Lung (tissue), 12 donors: ENCODE measurements around the gene PTPRC. TPM values are rescaled to one million over a fixed set of nuclear protein-coding genes. Genes with fewer than 3 reads are reported as not detected.

Experiments used
- ATAC-seq: fragments of 200-7000 bp; cut with Tn5 transposase; one replicate; pipeline ENCODE4 v1.9.1; 2020; ENCODE audit warnings: moderate number of reproducible peaks; ENCODE audit not compliant: insufficient read depth, low FRiP score
- DNase-seq, 3 donors: peaks; one replicate each; pipeline ENCODE4 v3.0.0-alpha.2; 2013 to 2017
- H3K27ac ChIP-seq, 2 donors: one replicate each; pipeline ENCODE4 v1.5.1; 2013; ENCODE audit warnings: mild to moderate bottlenecking in 2 of 2, moderate library complexity in 2 of 2, control low read depth in 1 of 2, inconsistent platforms in 1 of 2, low read depth in 1 of 2, low read length in 1 of 2
- H3K27me3 ChIP-seq, 3 donors: one replicate each; pipeline ENCODE4 v1.5.1; 2013; ENCODE audit warnings: low read length in 2 of 3; ENCODE audit not compliant: control insufficient read depth in 3 of 3, insufficient read depth in 3 of 3
- H3K36me3 ChIP-seq, 4 donors: one replicate each; pipeline ENCODE4 v1.5.1; 2013; ENCODE audit warnings: low read length in 4 of 4, mild to moderate bottlenecking in 1 of 4, moderate library complexity in 1 of 4; ENCODE audit not compliant: control insufficient read depth in 4 of 4, insufficient read depth in 4 of 4
- H3K4me1 ChIP-seq, 5 donors: one replicate each; pipeline ENCODE4 v1.5.1; 2013; ENCODE audit warnings: low read length in 5 of 5, mild to moderate bottlenecking in 2 of 5, moderate library complexity in 1 of 5; ENCODE audit not compliant: control insufficient read depth in 5 of 5, insufficient read depth in 5 of 5
- H3K4me3 ChIP-seq: one replicate; pipeline ENCODE4 v1.5.1; 2013; ENCODE audit warnings: mild to moderate bottlenecking, control low read depth, moderate library complexity
- H3K9ac ChIP-seq, 2 donors: one replicate each; pipeline ENCODE4 v1.5.1; 2013; ENCODE audit warnings: low read length in 2 of 2, control low read depth in 1 of 2; ENCODE audit not compliant: insufficient read depth in 1 of 2
- H3K9me3 ChIP-seq, 4 donors: one replicate each; pipeline ENCODE4 v1.5.1; 2013; ENCODE audit warnings: low read length in 3 of 4, mild to moderate bottlenecking in 1 of 4, moderate library complexity in 1 of 4; ENCODE audit not compliant: control insufficient read depth in 4 of 4, insufficient read depth in 3 of 4
- CTCF ChIP-seq: IDR thresholded peaks from 2 replicates; pipeline ENCODE4 v1.5.1; 2012; ENCODE audit warnings: mild to moderate bottlenecking; ENCODE audit errors: control extremely low read depth, extremely low read depth
- WGBS, 2 donors: extraction: QIAGEN DNeasy Blood & Tissue Kit; methylation state at CpG; one replicate each; pipeline ENCODE4 v1.1.7; 2013; 5-methylcytosine and 5-hydroxymethylcytosine counted together
- polyA plus RNA-seq, 2 donors: library from polyadenylated mRNA; stranded (reverse); fragments of 200-250 nt; gene quantifications; one replicate each; pipeline ENCODE4 v1.2.1, GENCODE V29; 2013
- total RNA-seq, 2 donors: library from RNA; depleted of rRNA in 1 of 2; stranded (reverse); fragments of >200 nt in 1 of 2; gene quantifications; one replicate each; pipeline ENCODE4 v1.2.1, GENCODE V29; 2014 to 2021
- donor health status: control.
- donor health status: control.
- donor health status: Bipolar disorder and iron deficiency.
- donor health status: healthy.
- donor health status: DM: yes; HTN: yes; CAD: no.

PTPRC gene
- total and polyA plus RNA-seq, 4 donors, result 8.2 to 142 (median 86.1) TPM

GRCh38 chr1:198662821-198663220 is 24.0 kb downstream of the PTPRC start:
- Histone ChIP-seq H3K4me3 (no peak overlapping the region), H3K9me3 (no peaks in the 10 kb centered on the region), H3K4me1 (peaks cover 0 to 2% (median 0%) of the 10 kb centered on the region in 5 donors), H3K27me3 (no peaks in the 10 kb centered on the region), H3K9ac (no peak overlapping the region), H3K36me3 (no peaks in the 10 kb centered on the region), H3K27ac (no peak overlapping the region)
- DNase-seq (no peak), ATAC-seq (no peak)
- WGBS, 2 donors, result 70 to 77% methylated on average over 5 of the region's 5 CpGs
- TF ChIP-seq CTCF, result no peak

GRCh38 chr1:198664068-198664788 is 25.4 kb downstream of the PTPRC start:
- Histone ChIP-seq H3K4me1 (no peaks in the 10 kb centered on the region), H3K4me3 (no peak overlapping the region), H3K27me3 (no peaks in the 10 kb centered on the region), H3K36me3 (no peaks in the 10 kb centered on the region), H3K27ac (no peak overlapping the region), H3K9ac (no peak overlapping the region), H3K9me3 (no peaks in the 10 kb centered on the region)
- 37 to 63% methylated on average over 7 of the region's 7 CpGs for WGBS, 2 donors
- no peak for DNase-seq
- no peak for TF ChIP-seq CTCF
- no peak for ATAC-seq

DNA sequence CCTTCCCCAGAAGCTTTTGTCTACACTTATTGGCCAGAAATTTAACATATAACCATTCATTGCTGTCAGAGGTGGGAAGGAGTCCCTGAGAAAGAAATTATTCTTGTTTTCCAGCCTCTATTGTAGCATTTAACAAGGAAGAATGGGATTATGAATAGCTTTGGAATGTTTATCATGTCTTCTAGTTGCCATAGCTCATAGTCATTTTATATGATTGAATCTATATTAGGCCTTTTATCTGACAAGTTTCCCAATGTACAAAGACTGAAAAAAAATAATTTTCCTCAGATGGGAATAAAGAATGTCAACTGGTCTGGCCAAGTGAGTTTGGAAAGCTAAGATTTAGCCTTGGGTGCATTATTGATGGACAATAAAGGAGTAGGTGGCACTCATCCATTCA is 28.3 kb downstream of the PTPRC start:
- Histone ChIP-seq H3K27ac (no peak overlapping the region), H3K4me1 (no peaks in the 10 kb centered on the region), H3K9ac (no peak overlapping the region), H3K4me3 (no peak overlapping the region), H3K27me3 (no peaks in the 10 kb centered on the region), H3K36me3 (no peaks in the 10 kb centered on the region), H3K9me3 (no peaks in the 10 kb centered on the region)
- no peak for DNase-seq
- no peak for ATAC-seq
- TF ChIP-seq CTCF, result no peak

GRCh38 chr1:198667807-198668206 is 29.0 kb downstream of the PTPRC start:
- H3K27ac ChIP-seq, result no peak overlapping the region
- ATAC-seq (no peak), DNase-seq (no peak)
- H3K4me3 ChIP-seq, result no peak overlapping the region
- no peaks in the 10 kb centered on the region for H3K27me3 ChIP-seq
- H3K9ac ChIP-seq, result no peak overlapping the region
- H3K9me3 ChIP-seq, result no peaks in the 10 kb centered on the region
- H3K36me3 ChIP-seq, result no peaks in the 10 kb centered on the region
- no peaks in the 10 kb centered on the region for H3K4me1 ChIP-seq
- no peak for TF ChIP-seq CTCF
